ENCODE results near the gene PDXP.

- TF ChIP-seq CTCF (conservative IDR thresholded peaks at IDR 0.05), result no peak
- TF ChIP-seq EZH2 (IDR thresholded peaks at IDR 0.05; ENCODE audit: low read depth), result no peak
Observed at GRCh38 chr22:37684803-37685615, 26.5 kb downstream of the PDXP start.

All from PC-9 (cell line).